IPS DF 4.7 (cell line): ENCODE results near the gene PAN3.

Experiments used
- DNase-seq: peaks from one replicate; pipeline ENCODE4 v3.0.0-alpha.2; 2013; ENCODE audit warnings: low spot score; ENCODE audit errors: extremely low read depth

PAN3 gene

DNA sequence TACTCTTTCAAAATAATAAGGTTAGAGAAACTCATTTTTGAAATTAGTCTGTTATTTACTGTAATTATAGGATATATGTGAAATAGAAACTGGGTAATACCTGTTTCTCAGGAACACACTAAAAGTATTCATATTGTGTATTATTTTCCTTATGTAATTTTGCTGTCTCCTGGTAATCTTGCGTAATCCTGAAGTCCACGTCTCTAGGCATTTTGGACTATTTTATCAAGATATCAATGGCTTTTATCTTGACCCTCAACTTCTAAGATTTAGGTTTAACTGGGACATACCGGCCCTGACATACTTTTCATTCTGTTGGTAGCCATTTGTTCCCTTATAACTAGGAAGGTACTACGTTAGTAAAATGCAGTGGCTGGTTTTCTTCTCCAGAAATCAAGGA lies 80.3 kb downstream of the PAN3 start:
- DNase-seq = no peak

DNA sequence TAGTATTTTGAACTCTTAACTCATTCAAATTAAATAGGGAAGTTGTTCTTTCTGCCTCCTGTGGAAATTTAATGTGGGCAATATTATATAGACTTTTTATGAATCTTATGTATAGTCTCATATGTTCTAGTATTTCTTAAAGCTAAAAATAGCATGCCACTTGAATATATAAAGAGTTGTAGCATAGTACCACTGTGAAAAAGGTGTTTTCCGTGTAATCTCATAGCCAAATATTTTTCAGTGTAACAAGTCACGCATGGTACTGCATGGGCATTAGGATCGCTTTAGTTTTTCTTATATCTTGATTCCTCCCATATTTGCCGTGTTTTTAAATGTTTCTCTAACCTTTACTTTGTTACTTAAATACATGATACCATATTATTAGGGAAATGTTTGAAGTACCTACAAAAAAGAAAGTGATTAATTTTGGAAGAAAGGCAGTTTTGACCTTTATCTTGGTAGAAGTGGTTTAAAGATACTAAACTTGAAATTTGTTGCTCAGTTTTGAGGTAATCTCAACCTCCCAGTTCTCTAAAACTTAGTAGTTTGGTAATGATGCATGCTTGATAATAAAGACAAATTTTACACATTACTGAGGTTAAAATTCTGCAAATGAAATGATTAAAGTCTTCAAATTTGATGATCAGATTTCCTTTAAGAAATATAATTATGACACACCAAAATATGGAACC lies 81.2 kb downstream of the PAN3 start:
- DNase-seq = no peak

- no peak for DNase-seq
Observed at GRCh38 chr13:28220166-28220565, 81.8 kb downstream of the PAN3 start.

DNA sequence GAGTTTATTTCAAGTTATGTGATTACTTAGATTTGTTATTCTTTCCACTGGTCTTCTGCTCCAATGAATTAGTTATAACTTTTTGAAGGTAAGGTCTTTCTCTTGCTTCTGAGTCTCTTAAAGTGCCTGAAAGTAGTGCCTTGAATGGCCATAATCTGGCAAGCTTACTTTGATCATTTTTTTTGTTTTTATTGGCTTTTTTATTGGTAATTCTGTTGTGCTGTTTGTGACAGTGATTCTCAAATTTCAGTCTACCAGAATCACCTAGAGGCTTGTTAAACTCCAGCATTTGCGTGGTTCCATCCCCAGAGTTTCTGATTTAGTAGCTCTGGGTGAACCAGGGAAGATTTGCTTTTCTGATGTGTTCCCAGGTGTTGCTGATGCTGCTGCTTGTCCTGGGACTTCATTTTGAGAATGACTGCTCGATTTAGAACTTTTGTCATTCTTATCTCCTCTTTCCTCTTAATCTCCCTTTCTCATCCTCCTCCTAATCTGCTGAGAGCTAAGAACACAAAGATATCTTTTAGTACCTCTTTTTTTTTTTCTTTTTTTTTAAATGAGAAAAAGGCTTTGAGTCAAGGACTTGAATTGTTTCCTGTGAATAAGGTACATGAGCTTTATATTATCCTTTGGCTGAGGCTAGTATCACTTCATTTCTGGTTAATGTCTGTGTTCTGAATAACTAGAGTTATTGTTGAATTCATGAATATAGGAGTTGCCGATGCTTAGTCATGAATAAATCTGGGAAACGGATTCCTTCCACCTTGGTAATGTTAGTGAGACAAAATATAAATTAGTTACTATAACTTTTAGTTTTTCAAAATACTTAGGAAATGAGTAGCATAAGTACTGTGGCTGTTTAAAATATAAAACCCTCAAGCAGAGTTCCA lies 91.4 kb downstream of the PAN3 start:
- no peak for DNase-seq

DNA sequence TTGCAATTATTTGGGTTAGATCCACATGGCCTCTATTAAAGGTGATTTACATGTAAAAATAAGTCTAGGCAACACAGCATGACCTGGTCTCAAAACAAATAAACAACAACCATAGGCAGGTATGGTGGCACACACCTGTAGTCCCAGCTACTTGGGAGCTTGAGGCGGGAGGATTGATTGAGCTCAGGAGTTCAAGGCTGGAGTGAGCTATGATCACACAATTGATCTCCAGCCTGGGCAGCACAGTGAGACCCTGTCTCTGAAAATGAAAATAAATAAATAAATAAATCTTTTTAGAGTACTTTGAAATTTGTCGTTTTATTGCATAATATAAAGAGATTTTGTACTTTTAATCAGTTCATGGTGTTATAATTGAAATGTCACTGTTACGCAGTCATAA lies 93.3 kb downstream of the PAN3 start:
- no peak for DNase-seq

GRCh38 chr13:28237944-28238343 lies 99.6 kb downstream of the PAN3 start:
- no peak for DNase-seq

DNA sequence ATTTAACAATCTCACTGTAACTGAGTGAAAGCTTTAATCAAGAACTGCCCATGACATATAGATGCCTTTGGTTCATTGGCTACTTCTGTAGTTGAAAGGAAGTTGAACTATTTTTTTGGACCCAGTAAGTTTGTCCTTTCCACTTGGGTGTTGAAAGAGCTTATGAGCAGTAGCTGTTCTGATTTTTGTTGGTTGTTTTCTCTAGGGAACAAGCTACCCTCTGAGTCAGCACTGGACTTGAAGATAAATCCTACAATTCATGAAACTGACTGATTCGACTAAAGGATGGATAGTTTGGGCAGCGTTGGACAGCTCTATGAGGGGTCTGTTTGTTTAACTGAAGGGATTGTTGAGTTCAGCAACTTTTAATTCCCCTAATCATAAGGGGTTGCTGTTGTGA lies 101.0 kb downstream of the PAN3 start:
- DNase-seq = no peak

DNA sequence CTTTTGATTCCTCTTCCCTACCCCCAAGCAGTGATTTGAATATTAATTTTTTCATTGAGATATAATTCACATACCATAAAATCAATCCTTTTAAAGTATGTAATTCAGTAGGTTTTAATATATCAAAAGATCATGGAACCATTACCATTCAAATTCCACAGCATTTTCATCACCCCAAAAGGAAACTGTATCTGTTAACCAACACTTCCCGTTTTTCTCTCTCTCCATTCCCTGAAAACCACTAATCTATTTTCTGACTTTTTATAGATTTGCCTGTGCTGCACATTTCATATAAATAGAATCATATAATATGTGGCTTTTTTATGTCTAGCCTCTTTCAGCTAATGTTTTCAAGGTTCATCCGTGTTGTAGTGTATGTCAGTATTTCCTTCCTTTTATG lies 107.1 kb downstream of the PAN3 start:
- DNase-seq = no peak

- DNase-seq = no peak
Observed at GRCh38 chr13:28246891-28247290, 108.5 kb downstream of the PAN3 start.

DNA sequence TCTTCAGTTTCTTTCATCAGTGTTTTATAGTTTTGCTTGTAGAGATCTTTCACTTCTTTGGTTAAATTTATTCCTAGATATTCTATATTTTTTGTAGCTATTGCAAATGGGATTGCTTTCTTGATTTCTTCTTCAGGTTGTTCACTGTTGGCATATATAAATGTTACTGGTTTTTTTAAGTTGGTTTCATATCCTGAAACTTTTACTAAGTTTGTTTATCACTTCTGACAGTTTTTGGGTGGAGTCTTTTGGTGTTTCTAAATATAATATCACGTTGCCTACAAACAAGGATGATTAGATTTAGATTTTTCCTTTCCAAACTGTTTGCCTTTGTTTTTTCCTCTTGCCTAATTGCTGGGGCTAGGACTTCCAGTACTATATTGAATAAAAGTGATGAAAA lies 109.7 kb downstream of the PAN3 start:
- DNase-seq = no peak

DNA sequence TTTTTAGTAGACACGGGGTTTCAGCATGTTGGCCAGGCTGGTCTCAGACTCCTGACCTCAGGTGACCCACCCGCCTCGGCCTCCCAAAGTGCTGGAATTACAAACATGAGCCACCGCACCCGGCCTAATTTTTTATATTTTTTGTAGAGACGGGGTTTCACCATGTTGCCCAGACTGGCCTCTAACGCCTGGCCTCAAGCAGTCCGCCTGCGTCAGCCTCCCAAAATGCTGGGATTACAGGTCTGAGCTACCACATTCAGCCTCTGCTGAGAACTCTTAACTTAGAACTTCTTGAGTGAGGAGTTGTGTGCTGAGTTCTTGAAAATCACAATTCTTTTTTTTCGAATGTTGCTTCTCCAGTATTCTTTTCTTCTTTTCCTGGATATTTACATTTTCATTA lies 112.2 kb downstream of the PAN3 start:
- no peak for DNase-seq

GRCh38 chr13:28251466-28251865 lies 113.1 kb downstream of the PAN3 start:
- no peak for DNase-seq

DNA sequence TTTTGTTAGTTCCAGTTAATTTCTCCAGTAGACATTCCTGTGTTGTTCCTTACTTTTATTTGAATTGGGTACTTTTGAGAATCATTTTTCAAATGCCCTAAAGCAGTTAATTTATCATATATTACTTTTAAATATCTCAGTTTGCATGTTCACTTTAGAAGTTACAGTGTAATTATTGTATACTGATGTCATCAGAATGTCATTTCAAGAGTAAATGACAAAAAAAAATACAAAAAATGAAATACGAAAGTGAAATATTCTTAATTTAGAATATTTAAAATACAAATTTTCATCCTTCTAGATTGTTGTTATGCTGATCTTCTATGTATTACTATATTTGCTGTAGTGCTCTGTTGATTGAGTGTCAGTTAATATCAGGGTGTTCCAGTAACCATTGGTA lies 114.2 kb downstream of the PAN3 start:
- no peak for DNase-seq

GRCh38 chr13:28257305-28257704 lies 119.0 kb downstream of the PAN3 start:
- DNase-seq = no peak

DNA sequence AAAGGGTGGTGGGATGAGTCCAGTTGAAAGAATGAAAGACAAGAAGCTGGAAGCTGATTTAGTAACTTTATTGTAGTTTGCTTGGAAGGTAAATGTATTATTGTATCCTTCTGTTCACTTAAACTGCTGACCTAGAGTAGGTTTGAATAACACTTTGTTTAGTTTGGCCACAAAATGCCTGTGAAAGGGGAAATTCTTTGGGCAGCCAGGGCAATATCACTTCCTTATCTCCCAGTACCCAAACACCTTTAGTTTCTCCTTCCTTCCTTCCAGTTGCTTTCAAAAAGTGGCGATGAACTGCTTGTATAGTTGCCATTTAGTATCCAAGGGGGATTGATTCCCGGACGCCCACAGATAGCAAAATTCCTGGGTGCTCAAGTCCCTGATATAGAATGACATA lies 120.1 kb downstream of the PAN3 start:
- DNase-seq = no peak

GRCh38 chr13:28267497-28267896 lies 129.2 kb downstream of the PAN3 start:
- no peak for DNase-seq

DNA sequence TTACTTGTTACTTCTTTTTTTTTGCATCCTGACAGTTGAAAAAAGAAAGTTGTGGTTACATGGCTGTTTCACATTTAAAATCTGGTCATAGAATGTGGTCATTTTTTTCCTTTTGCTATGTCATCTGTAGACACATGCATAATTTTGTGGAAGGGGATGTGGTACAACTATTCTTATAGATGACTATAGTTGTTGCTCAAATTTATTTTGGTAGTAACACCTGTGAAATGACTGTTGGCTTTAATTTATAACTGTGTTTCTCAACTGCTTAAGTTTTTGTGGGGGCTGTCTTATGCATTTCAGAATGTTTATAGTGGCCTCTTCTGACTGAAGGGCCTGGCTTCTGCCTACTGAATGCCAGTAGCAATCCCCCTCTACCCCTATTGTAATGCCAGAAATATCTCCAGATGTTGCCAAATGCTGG lies 130.5 kb downstream of the PAN3 start:
- DNase-seq = no peak

GRCh38 chr13:28271056-28271840 lies 132.9 kb downstream of the PAN3 start:
- no peak for DNase-seq

DNA sequence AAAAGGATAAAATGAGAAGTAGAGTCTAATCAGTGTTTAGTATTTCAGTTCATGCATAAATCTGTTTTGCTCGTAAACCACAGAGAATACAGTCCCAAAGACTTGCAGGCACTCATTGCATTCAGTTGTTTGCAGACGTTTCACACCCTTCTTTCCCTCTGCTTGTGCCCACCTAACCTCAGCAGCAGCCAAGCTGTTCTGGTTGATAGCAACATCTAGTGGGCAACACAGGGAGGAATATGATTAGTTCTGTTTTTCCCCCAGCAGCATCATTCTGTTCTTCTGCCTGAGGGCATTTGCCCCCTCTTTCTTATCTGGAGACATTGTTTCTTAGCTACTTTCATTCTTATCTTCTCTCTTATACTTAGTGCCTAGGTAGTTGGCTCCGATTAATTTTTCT lies 135.6 kb downstream of the PAN3 start:
- DNase-seq = no peak

- no peak for DNase-seq
Observed at GRCh38 chr13:28282451-28282850, 144.1 kb downstream of the PAN3 start.

DNA sequence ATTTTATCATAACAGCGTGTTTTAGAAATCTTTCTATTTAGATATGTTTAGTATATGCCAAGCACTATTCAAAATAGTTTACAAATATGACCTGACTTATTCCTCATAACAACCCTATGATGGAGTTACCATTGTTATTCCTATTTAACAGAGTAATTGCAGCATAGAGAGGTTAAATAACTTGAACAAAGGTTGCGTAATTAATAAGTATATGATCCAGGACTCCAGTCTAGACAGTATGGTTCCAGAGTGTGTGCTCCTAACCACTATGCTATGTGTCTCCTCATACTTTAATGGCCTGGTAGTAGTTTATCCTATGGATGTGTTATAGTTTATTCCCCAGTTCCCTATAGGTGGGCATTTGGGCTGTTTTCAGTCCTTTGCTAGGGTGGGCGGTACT lies 145.3 kb downstream of the PAN3 start:
- no peak for DNase-seq

GRCh38 chr13:28286263-28286662 lies 147.9 kb downstream of the PAN3 start:
- DNase-seq = no peak
